CD4-positive, alpha-beta memory T cell (primary cell): ENCODE data around the gene FAM234B. TPM values are rescaled to one million over a fixed set of nuclear protein-coding genes. Genes with fewer than 3 reads are reported as not detected.

ENCODE experiments used
- CTCF ChIA-PET: fragments of 350-600 bp; sonication (Branson Sonifier 250); formaldehyde crosslinking; loops from one replicate; lab custom pipeline; 2021; ENCODE audit warnings: inconsistent platforms; ENCODE audit not compliant: partially characterized antibody; lab: Charles Lee
- POLR2A ChIA-PET: fragments of 350-600 bp; sonication (Branson Sonifier 250); formaldehyde crosslinking; loops from one replicate; lab custom pipeline; 2021; ENCODE audit not compliant: partially characterized antibody; lab: Charles Lee
- DNase-seq, 5 donors: peaks; one replicate each; pipeline versions ENCODE4 v3.0.0 to v3.0.0-alpha.2; 2020 to 2022; ENCODE audit warnings: mixed read lengths in 1 of 5
- H3K27ac ChIP-seq: one replicate; pipeline ENCODE4 v1.7.0; 2013; ENCODE audit warnings: low read depth, low read length
- H3K27me3 ChIP-seq: 2 replicates; pipeline ENCODE4 v1.7.0; 2013; ENCODE audit warnings: mild to moderate bottlenecking, low read length, moderate library complexity; ENCODE audit not compliant: insufficient read depth
- H3K36me3 ChIP-seq: 2 replicates; pipeline ENCODE4 v1.7.0; 2013; ENCODE audit warnings: mild to moderate bottlenecking, low read length, moderate library complexity; ENCODE audit not compliant: insufficient read depth
- H3K4me1 ChIP-seq: 2 replicates; pipeline ENCODE4 v1.7.0; 2013; ENCODE audit warnings: mild to moderate bottlenecking, low read length, moderate library complexity; ENCODE audit not compliant: insufficient read depth
- H3K4me3 ChIP-seq, 2 donors: one replicate each; pipeline ENCODE4 v1.7.0; 2013; ENCODE audit warnings: low read length in 2 of 2, mild to moderate bottlenecking in 1 of 2
- H3K9me3 ChIP-seq, 2 donors: one replicate each; pipeline ENCODE4 v1.7.0; 2013; ENCODE audit warnings: low read length in 2 of 2, control low read depth in 1 of 2; ENCODE audit not compliant: control insufficient read depth in 1 of 2
- H3K27ac Mint-ChIP-seq, 7 donors: one replicate each; pipeline ENCODE4 v1.8.0; 2020 to 2021; ENCODE audit warnings: mixed read lengths in 7 of 7, mild to moderate bottlenecking in 6 of 7, inconsistent platforms in 3 of 7, moderate library complexity in 3 of 7
- H3K27me3 Mint-ChIP-seq, 2 donors: one replicate each; pipeline ENCODE4 v1.8.0; 2020 to 2021; ENCODE audit warnings: mixed read lengths in 2 of 2
- H3K36me3 Mint-ChIP-seq, 2 donors: one replicate each; pipeline ENCODE4 v1.8.0; 2020 to 2021; ENCODE audit warnings: mixed read lengths in 2 of 2, inconsistent platforms in 1 of 2, mild to moderate bottlenecking in 1 of 2
- H3K4me1 Mint-ChIP-seq, 4 donors: one replicate each; pipeline ENCODE4 v1.8.0; 2020 to 2021; ENCODE audit warnings: mixed read lengths in 4 of 4, mild to moderate bottlenecking in 1 of 4
- H3K4me3 Mint-ChIP-seq, 8 donors: one replicate each; pipeline ENCODE4 v1.8.0; 2020 to 2021; ENCODE audit warnings: mixed read lengths in 8 of 8, mild to moderate bottlenecking in 7 of 8, moderate library complexity in 6 of 8, inconsistent platforms in 3 of 8
- H3K9me3 Mint-ChIP-seq, 8 donors: one replicate each; pipeline ENCODE4 v1.8.0; 2020 to 2021; ENCODE audit warnings: mixed read lengths in 8 of 8, mild to moderate bottlenecking in 5 of 8, inconsistent platforms in 3 of 8, moderate library complexity in 1 of 8
- intact Hi-C: fragments of 100-400 bp; cut with micrococcal nuclease; formaldehyde crosslinking; loops from one replicate; pipeline ENCODE4 v1.15.1; 2023
- polyA plus RNA-seq, 2 donors: library from polyadenylated mRNA; unstranded; fragments of 300-500 nt; fragmentation: Illumina TruSeq; gene quantifications; one replicate each; pipeline ENCODE4 v1.2.3, GENCODE V29; 2021
- total RNA-seq, 2 experiments: library from RNA; stranded (reverse); gene quantifications; one replicate each; pipeline ENCODE4 v1.2.3, GENCODE V29; 2021

The FAM234B gene
- total and polyA plus RNA-seq, 4 experiments from 2014 or later = 2.6 to 4.0 (median 3.3) TPM

DNA sequence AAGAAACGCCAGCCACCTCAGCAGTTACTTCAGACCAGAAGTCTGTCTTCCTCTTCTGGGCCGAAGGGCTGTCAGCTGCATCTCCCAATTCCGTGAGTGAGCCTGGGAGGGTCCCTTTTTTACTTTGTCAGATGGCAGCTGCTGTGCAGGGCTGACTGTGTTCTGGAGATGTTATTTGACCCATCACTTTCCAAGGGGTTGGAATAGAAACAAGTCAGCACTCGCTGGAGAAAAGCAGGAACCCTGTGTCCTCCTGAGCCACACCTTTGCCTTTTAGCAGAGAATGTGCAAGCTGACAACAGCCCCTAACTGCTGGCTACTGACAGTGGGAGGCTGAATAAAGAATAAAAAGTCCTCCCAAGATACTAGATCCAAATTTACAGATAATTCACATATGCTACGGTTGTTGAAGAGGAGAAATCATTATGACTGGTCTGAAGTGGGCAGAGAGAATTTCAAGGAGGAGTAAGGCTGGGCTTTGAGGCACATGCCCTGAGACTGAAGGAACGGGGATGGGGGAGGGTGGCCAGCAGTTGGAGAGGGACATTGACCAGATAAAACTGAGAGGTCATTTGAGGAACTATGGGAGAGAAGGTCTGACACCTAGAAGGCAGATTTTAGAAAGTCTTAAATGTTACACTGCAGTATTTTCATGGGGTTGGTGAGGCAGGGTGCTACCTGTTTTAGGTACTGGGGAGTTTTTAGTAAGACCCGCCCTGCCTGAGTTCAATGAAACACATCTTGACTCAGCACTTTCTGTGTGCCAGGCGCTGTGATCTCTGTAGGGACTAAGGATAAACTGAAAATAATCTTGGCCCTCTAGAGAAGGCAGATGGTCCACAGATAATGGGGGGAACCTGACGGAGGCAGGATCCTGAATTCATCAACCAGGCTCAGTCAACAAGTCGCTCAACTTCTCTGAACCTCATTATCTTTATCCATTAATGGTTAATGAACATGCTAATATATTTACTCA, 27.4 kb downstream of the FAM234B start:
- H3K36me3 Mint-ChIP-seq = peaks cover 24 to 55% of the 10 kb centered on the region in 2 donors
- Histone ChIP-seq H3K27ac (no peak overlapping the region), H3K27me3 (no peaks in the 10 kb centered on the region), H3K36me3 (peaks cover 3% of the 10 kb centered on the region), H3K4me1 (no peaks in the 10 kb centered on the region), H3K9me3 (no peaks in the 10 kb centered on the region), H3K4me3 (no peak overlapping the region)
- no peaks in the 10 kb centered on the region for H3K9me3 Mint-ChIP-seq
- intact Hi-C loops = no loop called here
- CTCF ChIA-PET = no interaction called here
- no peak overlapping the region for H3K4me3 Mint-ChIP-seq
- DNase-seq = no peak
- H3K27me3 Mint-ChIP-seq = no peaks in the 10 kb centered on the region
- no peaks in the 10 kb centered on the region for H3K4me1 Mint-ChIP-seq
- POLR2A ChIA-PET = no interaction called here
- H3K27ac Mint-ChIP-seq = no peak overlapping the region

GRCh38 chr12:13073173-13073572, 29.0 kb downstream of the FAM234B start:
- H3K27ac Mint-ChIP-seq = no peak overlapping the region
- no peaks in the 10 kb centered on the region for H3K9me3 Mint-ChIP-seq
- Histone ChIP-seq H3K4me3 (no peak overlapping the region), H3K9me3 (no peaks in the 10 kb centered on the region), H3K36me3 (peaks cover 5% of the 10 kb centered on the region), H3K27me3 (no peaks in the 10 kb centered on the region), H3K27ac (no peak overlapping the region), H3K4me1 (no peaks in the 10 kb centered on the region)
- intact Hi-C loops = no loop called here
- peaks cover 22 to 49% of the 10 kb centered on the region in 2 donors for H3K36me3 Mint-ChIP-seq
- no peak overlapping the region for H3K4me3 Mint-ChIP-seq
- H3K4me1 Mint-ChIP-seq = no peaks in the 10 kb centered on the region
- no peak for DNase-seq
- ChIA-PET POLR2A (no interaction called here), CTCF (no interaction called here)
- H3K27me3 Mint-ChIP-seq = no peaks in the 10 kb centered on the region

DNA sequence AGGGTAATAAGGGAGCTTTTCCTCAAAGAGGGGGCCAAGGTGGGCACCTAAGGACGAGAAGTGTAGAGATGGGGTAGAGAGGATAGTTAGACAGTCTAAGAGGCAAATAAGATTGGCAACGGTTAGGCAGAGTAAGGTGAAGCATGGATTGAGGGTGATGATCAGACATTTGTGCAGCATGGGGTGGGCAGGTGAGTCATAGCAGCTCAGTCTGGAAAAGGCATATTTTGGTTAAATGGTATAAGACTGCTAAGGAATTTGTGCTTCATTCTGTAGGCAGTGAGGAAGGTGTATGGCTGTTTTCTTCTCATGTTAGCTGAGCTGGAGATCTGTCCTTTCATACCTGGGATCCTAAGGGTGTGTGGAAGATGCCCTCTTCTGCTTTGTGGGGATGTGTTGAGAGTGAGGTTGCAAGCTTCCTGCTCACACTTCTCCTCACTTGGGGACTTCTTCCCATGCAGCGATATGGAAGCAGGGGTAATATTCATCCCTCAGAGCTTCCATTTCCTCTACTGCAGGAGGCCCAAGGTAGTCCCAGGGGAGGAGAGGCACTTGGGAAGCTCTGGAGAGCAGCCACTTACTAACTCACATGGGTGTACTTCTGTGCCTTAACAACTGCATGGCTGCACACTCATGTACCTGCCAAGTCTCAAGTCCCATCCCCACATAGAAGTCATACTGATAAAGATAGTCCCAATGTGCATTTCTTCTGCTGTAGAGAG, 30.4 kb downstream of the FAM234B start:
- Mint-ChIP-seq H3K27ac (peak overlapping the region in 1 of 7 donors; percentile 82), H3K36me3 (peaks cover 15 to 36% of the 10 kb centered on the region in 2 donors), H3K4me3 (no peak overlapping the region), H3K9me3 (no peaks in the 10 kb centered on the region), H3K4me1 (no peaks in the 10 kb centered on the region), H3K27me3 (no peaks in the 10 kb centered on the region)
- Histone ChIP-seq H3K27ac (no peak overlapping the region), H3K9me3 (no peaks in the 10 kb centered on the region), H3K27me3 (no peaks in the 10 kb centered on the region), H3K4me1 (no peaks in the 10 kb centered on the region), H3K4me3 (no peak overlapping the region), H3K36me3 (peaks cover 5% of the 10 kb centered on the region)
- ChIA-PET POLR2A (no interaction called here), CTCF (no interaction called here)
- intact Hi-C loops = no loop called here
- no peak for DNase-seq

DNA sequence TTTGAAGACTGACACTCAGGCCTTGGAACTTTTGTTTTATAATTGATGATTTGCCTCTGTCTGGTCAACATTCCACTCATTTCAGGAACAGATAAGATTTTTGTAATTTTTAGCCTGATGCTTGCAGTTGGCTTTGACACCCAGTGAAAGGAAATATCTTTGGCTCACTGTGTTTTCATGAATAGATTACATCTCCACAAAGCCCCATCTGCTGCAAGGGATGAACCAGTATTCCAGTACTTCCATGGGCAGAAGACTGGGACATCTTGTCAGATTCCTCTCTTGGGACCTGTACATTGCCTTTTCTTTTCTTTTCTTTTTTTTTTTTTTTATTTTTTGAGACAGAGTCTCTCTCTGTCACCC, 30.9 kb downstream of the FAM234B start:
- Histone ChIP-seq H3K4me3 (no peak overlapping the region), H3K36me3 (peaks cover 5% of the 10 kb centered on the region), H3K9me3 (no peaks in the 10 kb centered on the region), H3K27ac (no peak overlapping the region), H3K4me1 (no peaks in the 10 kb centered on the region), H3K27me3 (no peaks in the 10 kb centered on the region)
- Mint-ChIP-seq H3K27me3 (no peaks in the 10 kb centered on the region), H3K9me3 (no peaks in the 10 kb centered on the region), H3K4me1 (no peaks in the 10 kb centered on the region), H3K36me3 (peaks cover 21 to 40% of the 10 kb centered on the region in 2 donors), H3K27ac (no peak overlapping the region), H3K4me3 (no peak overlapping the region)
- DNase-seq = no peak
- intact Hi-C loops = no loop called here
- ChIA-PET CTCF (no interaction called here), POLR2A (no interaction called here)

DNA sequence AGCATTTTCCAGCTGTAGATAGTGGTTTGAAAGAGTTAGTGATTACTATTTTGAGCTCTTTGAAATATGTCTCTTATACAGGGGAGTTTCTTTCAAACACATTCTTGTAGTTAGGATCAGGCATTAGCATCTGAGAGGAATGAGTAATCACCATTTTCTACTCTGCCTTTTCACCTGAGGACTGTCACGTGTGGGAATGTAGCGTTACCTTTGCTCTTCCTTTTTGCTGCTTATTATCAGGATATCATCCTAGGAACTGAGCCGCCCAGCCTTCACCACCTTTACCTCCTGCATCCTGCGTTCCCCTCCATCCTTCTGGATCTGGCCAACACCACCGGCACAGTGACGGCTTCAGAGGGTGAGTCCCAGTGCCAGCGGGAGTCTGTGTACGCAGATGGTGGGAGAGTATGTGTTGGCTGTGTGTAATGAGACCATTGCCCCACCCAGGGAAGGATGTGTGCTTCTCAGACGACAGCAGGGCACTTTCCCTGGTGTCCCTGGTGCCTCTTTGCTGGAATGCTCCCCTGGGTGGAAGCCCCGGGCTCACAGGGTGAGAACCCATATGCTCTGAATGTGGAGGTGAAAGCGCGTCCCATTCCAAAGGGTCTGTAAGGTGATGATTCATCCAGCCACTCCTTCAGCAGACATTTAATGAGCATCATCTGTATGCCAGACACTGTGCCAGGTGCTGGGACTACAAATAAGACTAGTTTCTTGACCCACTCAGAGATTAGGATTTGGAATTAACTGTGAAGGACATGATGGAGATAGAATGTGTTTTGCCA, 31.8 kb downstream of the FAM234B start:
- Histone ChIP-seq H3K36me3 (peaks cover 5% of the 10 kb centered on the region), H3K4me1 (no peaks in the 10 kb centered on the region), H3K4me3 (no peak overlapping the region), H3K27me3 (no peaks in the 10 kb centered on the region), H3K9me3 (no peaks in the 10 kb centered on the region), H3K27ac (no peak overlapping the region)
- POLR2A ChIA-PET = no interaction called here
- H3K9me3 Mint-ChIP-seq = no peaks in the 10 kb centered on the region
- H3K27ac Mint-ChIP-seq = no peak overlapping the region
- H3K27me3 Mint-ChIP-seq = no peaks in the 10 kb centered on the region
- intact Hi-C loops = no loop called here
- no peak for DNase-seq
- no peak overlapping the region for H3K4me3 Mint-ChIP-seq
- peaks cover 30 to 48% of the 10 kb centered on the region in 2 donors for H3K36me3 Mint-ChIP-seq
- no peaks in the 10 kb centered on the region for H3K4me1 Mint-ChIP-seq
- CTCF ChIA-PET = interaction anchor here (0.7 kb wide), 1 partner anchor 10 kb away, joined by 3 read pairs; no protein-coding TSS in a partner anchor

DNA sequence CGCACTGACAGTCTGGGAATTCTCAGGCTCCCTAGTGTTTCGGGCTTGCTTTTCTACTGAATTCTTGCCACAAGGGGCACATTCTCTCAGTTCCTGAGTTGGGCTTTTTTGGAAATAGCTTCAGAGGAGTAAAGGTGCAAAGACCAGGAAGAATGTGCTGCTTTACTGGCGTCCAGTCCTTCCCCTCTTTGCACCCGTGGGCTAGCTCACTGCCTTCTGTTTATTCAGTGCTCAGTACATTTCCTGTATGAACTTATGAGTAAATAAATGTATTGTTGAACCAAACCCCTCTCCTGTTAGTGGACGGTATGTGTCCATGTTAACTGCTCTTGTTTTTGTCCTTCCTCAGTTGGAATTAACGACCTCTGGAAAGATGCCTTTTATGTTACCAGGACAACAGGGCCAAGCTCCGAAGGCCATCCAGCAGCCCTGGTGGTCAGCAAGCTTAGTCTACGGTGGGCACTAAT, 35.3 kb downstream of the FAM234B start:
- no peaks in the 10 kb centered on the region for H3K27me3 ChIP-seq
- no peaks in the 10 kb centered on the region for H3K9me3 ChIP-seq
- Mint-ChIP-seq H3K9me3 (peaks cover 0 to under 1% (median 0%) of the 10 kb centered on the region in 8 donors), H3K27ac (no peak overlapping the region), H3K4me1 (no peaks in the 10 kb centered on the region), H3K36me3 (peaks cover 25 to 41% of the 10 kb centered on the region in 2 donors), H3K4me3 (no peak overlapping the region), H3K27me3 (no peaks in the 10 kb centered on the region)
- DNase-seq = no peak
- peaks cover 5% of the 10 kb centered on the region for H3K36me3 ChIP-seq
- H3K4me1 ChIP-seq = no peaks in the 10 kb centered on the region
- intact Hi-C loops = no loop called here
- no peak overlapping the region for H3K27ac ChIP-seq
- POLR2A ChIA-PET = no interaction called here
- no peak overlapping the region for H3K4me3 ChIP-seq
- CTCF ChIA-PET = no interaction called here

GRCh38 chr12:13080266-13080665, 36.1 kb downstream of the FAM234B start:
- Mint-ChIP-seq H3K27ac (no peak overlapping the region), H3K9me3 (peaks cover 0 to 2% (median 0%) of the 10 kb centered on the region in 8 donors), H3K36me3 (peaks cover 31 to 46% of the 10 kb centered on the region in 2 donors), H3K4me1 (no peaks in the 10 kb centered on the region), H3K4me3 (no peak overlapping the region), H3K27me3 (no peaks in the 10 kb centered on the region)
- no peaks in the 10 kb centered on the region for H3K4me1 ChIP-seq
- peaks cover 5% of the 10 kb centered on the region for H3K36me3 ChIP-seq
- POLR2A ChIA-PET = no interaction called here
- DNase-seq = no peak
- no peaks in the 10 kb centered on the region for H3K9me3 ChIP-seq
- CTCF ChIA-PET = no interaction called here
- intact Hi-C loops = no loop called here
- no peak overlapping the region for H3K27ac ChIP-seq
- no peak overlapping the region for H3K4me3 ChIP-seq
- H3K27me3 ChIP-seq = no peaks in the 10 kb centered on the region
